ENCODE measurements around the gene H2BK1.
A peak's percentile ranks its signal among the peaks of the same experiment; 100 is the strongest.

The H2BK1 gene

DNA sequence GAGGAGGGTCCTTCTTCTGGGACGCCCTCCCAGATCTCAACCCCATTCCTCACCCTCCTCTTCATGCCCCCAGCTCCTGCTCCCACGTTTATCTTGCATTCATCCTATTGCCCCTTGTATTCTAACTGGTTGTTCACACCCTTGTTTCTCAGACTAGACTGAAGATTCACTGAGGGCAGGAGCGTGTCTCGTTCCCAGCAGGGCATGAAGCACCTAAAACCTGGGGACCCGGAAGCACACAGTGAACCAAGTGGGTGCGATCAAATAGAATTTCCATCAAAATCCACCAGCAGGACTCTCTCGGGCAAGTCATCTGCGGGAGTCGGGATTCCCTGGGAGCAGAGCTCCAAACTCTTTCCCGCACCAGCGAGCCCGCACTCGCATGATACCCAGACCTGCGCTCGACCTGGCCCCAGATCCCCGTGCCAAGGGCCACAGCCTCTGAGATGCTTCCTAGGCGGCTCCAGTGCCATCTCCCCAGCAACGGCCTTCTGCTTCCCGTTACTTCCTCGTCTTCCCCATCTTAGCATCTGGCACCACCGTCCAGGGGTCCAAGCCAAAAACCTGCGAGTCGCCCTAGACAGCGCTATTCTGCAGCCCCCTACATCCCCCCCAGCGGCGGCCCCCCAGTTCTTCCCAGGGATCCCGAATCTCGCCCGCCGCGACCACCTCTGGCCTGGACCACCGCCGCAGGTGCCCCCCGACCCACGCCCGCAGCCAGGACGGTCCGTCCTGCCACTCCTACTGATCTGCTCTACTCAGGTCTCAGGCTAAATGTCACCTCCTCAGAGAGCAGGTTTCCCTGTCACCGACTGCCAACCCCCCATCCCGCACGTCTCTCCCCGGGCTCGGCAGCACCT lies 36.7 kb downstream of the H2BK1 start:
- peak in 2 of 42 donors; percentile 35 to 41 for DNase-seq
- intact Hi-C loops (cut with DNase I), result no loop called here

GRCh38 chr7:151172273-151173141 lies 37.8 kb downstream of the H2BK1 start:
- peak; percentile 60 to 94 (median 83) for DNase-seq
- intact Hi-C loops (cut with DNase I), result loop anchor here (1.0 kb wide), 1 partner anchor 48 kb away; no protein-coding TSS in a partner anchor

- DNase-seq, result peak in 1 of 42 donors; percentile 33
- intact Hi-C loops (cut with DNase I), result no loop called here
These were observed 41.5 kb downstream of the H2BK1 start for GRCh38 chr7:151168787-151169162.

DNA sequence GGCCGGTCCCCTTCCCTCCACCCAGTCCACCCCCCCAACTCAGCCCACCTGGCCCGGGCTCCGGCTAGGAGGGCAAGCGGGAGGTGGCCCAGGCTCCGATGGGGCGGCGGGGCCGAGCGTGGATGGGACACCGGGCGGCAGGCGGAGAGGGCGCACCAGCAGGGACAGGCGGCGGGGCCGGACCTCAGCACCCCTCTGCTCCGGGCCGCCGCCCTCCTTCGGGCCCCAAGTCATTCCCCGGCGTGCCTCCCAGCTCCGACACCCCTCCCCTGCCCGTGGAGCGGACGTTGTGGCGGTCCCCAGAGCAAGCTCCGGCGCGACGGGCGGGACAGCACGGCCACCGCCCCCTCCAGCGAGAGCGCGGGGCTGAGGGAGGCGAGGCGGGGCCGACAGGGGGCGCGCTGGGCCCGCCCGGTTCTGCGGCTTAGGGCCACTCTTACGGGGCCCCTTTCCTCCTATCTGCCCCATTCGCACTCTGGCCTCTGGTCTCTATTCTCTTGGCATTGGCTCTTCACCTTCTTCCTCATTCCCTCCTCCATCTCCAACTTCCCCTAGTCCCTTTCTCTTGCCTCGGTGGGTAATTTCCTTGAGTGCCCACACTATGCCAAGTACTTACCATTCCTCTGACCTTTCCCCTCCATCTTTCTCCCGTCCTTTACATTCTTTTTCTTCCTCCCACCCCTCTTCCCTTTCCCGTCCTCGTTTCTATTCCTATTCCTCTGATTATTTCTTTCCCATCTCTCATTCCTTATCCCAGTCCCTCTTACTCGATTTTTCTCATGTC lies 42.1 kb downstream of the H2BK1 start:
- peak in 27 of 42 donors; percentile 28 to 75 (median 43) for DNase-seq
- intact Hi-C loops (cut with DNase I), result no loop called here

- intact Hi-C loops (cut with DNase I), result no loop called here
- peak in 6 of 42 donors; percentile 17 to 51 (median 36) for DNase-seq
These were observed 42.9 kb downstream of the H2BK1 start, which contains the start of gene GBX1 for GRCh38 chr7:151167197-151167961. Gene GBX1 (minus strand): TSS chr7:151167694. CDS start chr7:151167548, 146 bp downstream.

DNA sequence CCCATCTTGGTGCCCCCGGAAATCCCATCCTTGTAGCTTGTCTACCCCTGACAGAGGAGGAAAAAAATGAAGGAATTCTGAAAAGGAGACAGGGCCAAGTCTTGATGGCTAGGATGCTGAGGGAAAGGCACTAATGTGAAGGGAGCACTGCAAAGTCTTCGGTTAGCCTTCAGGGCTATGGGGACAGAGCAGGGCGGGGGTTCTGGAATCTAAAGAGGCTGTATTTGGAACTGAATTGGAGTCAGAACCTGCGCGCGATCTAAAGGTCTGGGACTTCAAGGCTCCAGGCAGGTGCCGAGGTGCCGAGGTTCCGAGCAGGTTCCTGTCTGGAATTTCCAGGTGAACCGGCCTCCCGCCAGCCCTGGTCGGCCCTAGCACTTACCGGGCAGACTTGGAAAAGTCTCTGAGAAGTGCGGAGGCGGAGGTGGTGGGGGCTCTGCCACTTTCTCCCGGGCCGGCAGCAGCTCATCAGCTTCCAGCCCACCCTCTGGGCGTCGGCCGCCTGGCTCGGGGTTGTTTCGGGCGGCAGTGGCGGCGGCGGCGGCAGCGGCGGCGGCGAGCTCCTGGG lies 43.6 kb downstream of the H2BK1 start:
- DNase-seq, result peak in 1 of 42 donors; percentile 41
- intact Hi-C loops (cut with DNase I), result no loop called here

DNA sequence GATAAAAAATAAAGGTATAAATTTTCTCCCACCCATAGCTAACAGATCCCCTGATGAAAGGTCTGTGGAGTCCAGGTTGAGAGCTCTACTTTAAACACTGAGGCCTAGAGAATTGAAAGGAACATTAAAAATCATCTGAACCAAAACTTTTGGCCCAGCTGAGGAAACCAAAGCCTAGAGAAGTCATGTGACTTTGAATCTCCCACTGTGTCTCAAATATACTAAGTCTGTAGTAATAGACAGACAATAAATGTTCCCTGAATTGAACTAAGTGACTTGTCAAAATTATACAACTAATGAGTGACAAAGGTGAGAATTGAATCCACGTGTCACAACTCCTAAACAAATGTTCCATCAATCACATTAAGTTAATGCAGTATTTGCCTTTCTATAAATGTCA lies 48.5 kb downstream of the H2BK1 start:
- intact Hi-C loops (cut with DNase I), result no loop called here
- no peak for DNase-seq

All from head of caudate nucleus (tissue), 42 donors.